ENCODE results near the gene MARCHF9.
"Not testable (repeated sequence)": the region's sequence is repeated elsewhere in the genome, so short reads cannot be mapped to it uniquely, and the experiment has no call there.

The MARCHF9 gene

GRCh38 chr12:57772429-57773322 lies 17.8 kb downstream of the MARCHF9 start, which contains the start of gene EEF1AKMT3:
Gene EEF1AKMT3, plus strand, starts transcription at chr12:57772614. Its CDS starts 111 bp downstream, at chr12:57772725.
- DNase-seq: peak; percentile 31

- not testable (repeated sequence) for DNase-seq
These were observed 19.7 kb downstream of the MARCHF9 start for GRCh38 chr12:57774634-57775033.

GRCh38 chr12:57775044-57775443 lies 20.1 kb downstream of the MARCHF9 start:
- DNase-seq: no peak

- DNase-seq: no peak
These were observed 20.8 kb downstream of the MARCHF9 start for GRCh38 chr12:57775563-57776246.

- DNase-seq: no peak
These were observed 21.3 kb downstream of the MARCHF9 start for GRCh38 chr12:57776247-57776587.

- DNase-seq: no peak
These were observed 22.5 kb downstream of the MARCHF9 start for GRCh38 chr12:57777367-57777766.

- no peak for DNase-seq
These were observed 23.0 kb downstream of the MARCHF9 start for GRCh38 chr12:57777911-57778310.

GRCh38 chr12:57779736-57780135 lies 24.8 kb downstream of the MARCHF9 start:
- no peak for DNase-seq

- DNase-seq: no peak
These were observed 25.5 kb downstream of the MARCHF9 start for GRCh38 chr12:57780284-57780897.

GRCh38 chr12:57781244-57781643 lies 26.3 kb downstream of the MARCHF9 start:
- DNase-seq: no peak

- DNase-seq: no peak
These were observed 26.9 kb downstream of the MARCHF9 start for GRCh38 chr12:57781801-57782200.

GRCh38 chr12:57782243-57782607 lies 27.3 kb downstream of the MARCHF9 start:
- no peak for DNase-seq

GRCh38 chr12:57782608-57783465 lies 27.9 kb downstream of the MARCHF9 start, which contains the start of gene TSFM:
Gene TSFM, plus strand, starts transcription at chr12:57782787. Its CDS starts 15 bp downstream, at chr12:57782802.
- DNase-seq: peak; percentile 95

GRCh38 chr12:57783466-57783801 lies 28.5 kb downstream of the MARCHF9 start:
- DNase-seq: no peak

- DNase-seq: no peak
These were observed 29.0 kb downstream of the MARCHF9 start for GRCh38 chr12:57783861-57784260.

- no peak for DNase-seq
These were observed 39.0 kb downstream of the MARCHF9 start for GRCh38 chr12:57793920-57794319.

GRCh38 chr12:57795354-57795753 lies 40.5 kb downstream of the MARCHF9 start:
- no peak for DNase-seq

GRCh38 chr12:57796996-57797395 lies 42.1 kb downstream of the MARCHF9 start:
- no peak for DNase-seq

GRCh38 chr12:57797933-57798332 lies 43.0 kb downstream of the MARCHF9 start:
- no peak for DNase-seq

GRCh38 chr12:57800965-57801364 lies 46.1 kb downstream of the MARCHF9 start:
- no peak for DNase-seq

- no peak for DNase-seq
These were observed 47.7 kb downstream of the MARCHF9 start for GRCh38 chr12:57802607-57803006.

GRCh38 chr12:57803319-57803893 lies 48.5 kb downstream of the MARCHF9 start:
- no peak for DNase-seq
